Mononuclear cell (primary cell): Measurements from ENCODE around the gene SNX22. TPM values are rescaled to one million over a fixed set of nuclear protein-coding genes. Genes with fewer than 3 reads are reported as not detected.
"Not testable (repeated sequence)": the region's sequence is repeated elsewhere in the genome, so short reads cannot be mapped to it uniquely, and the experiment has no call there.

Source experiments
- H3K27me3 ChIP-seq: 2 replicates; pipeline ENCODE4 v1.6.0; 2011; ENCODE audit warnings: low read length, control low read depth; ENCODE audit not compliant: insufficient read depth
- H3K4me1 ChIP-seq: 2 replicates; pipeline ENCODE4 v1.5.1; 2011; ENCODE audit warnings: mild to moderate bottlenecking, low read length, control low read depth; ENCODE audit not compliant: insufficient read depth
- H3K4me3 ChIP-seq: 2 replicates; pipeline ENCODE4 v1.5.1; 2011; ENCODE audit warnings: mild to moderate bottlenecking, low read length, moderate library complexity
- H3K9me3 ChIP-seq: 2 replicates; pipeline ENCODE4 v1.5.1; 2011; ENCODE audit warnings: low read depth, mild to moderate bottlenecking, control low read depth, low read length
- total RNA-seq: library from RNA; depleted of rRNA; stranded (reverse); fragments of >200 nt; gene quantifications from one replicate; pipeline ENCODE4 v1.2.3, GENCODE V29; 2012

The SNX22 gene
- total RNA-seq = 4.5 TPM

DNA sequence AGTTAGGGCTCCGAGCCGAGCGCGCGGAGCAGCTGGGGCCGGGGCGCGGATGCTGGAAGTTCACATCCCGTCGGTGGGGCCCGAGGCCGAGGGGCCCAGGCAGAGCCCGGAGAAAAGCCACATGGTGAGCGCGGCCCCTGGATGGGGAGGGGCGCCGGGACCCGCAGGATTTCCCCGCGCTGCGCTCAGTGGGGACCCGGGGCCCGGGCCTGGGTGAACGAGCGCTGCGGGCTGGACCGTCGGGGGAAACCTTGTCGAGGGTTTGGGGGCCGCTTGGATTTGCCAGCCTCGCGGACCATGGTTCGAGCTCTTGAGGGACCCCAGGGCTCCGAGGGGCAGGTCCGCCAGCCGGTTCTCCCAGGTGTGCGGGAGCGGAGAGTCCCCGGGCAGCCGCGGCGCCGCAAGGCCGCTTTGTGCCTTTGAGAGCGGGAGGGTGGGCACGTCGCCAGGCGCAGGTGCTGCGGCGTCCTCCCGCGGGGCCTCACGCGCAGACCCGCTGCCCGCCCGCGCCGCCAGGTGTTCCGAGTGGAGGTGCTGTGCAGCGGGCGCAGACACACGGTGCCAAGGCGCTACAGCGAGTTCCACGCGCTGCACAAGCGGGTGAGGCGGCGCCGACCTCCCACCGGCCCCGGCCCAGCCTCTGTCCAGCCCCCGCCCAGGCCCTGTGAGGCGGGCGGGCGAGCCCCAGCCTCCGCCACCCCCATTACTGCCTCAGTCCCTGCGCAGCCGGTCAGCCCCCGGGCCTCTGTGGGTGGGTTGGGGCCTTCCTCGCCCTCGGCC lies at the start of gene SNX22:
SNX22 (plus strand) TSS at position 5 of the 780 bp plus-strand sequence; CDS start at position 50, 45 bp downstream.
- H3K4me3 ChIP-seq = peak within 1 kb of the TSS; percentile 41

DNA sequence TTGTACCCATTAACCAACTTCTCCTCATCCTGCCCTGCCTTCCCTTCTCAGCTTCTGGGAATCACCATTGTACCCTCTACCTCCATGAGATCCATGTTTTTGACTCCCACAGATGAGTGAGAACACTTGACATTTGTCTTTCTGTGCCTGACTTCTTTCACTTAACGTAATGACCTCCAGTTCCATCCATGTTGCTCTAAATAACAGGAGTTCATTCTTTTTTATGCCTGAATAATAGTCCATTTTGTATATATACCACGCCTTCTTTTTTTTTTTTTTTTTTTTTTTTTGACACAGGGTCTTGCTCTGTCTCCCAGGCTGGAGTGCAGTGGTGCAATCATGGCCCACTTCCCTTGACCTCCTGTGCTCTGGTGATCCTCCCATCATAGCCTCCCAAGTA lies 49.0 kb upstream of the SNX22 start:
- Histone ChIP-seq H3K27me3 (no peaks in the 10 kb centered on the region), H3K9me3 (no peaks in the 10 kb centered on the region), H3K4me1 (peaks cover 64% of the 10 kb centered on the region), H3K4me3 (no peak overlapping the region)

More for the DNA sequence above, at the start of gene SNX22:
- H3K27me3 ChIP-seq = peaks cover 18% of the 10 kb centered on the region
- no peaks in the 10 kb centered on the region for H3K9me3 ChIP-seq
- H3K4me1 ChIP-seq = peaks cover 52% of the 10 kb centered on the region

DNA sequence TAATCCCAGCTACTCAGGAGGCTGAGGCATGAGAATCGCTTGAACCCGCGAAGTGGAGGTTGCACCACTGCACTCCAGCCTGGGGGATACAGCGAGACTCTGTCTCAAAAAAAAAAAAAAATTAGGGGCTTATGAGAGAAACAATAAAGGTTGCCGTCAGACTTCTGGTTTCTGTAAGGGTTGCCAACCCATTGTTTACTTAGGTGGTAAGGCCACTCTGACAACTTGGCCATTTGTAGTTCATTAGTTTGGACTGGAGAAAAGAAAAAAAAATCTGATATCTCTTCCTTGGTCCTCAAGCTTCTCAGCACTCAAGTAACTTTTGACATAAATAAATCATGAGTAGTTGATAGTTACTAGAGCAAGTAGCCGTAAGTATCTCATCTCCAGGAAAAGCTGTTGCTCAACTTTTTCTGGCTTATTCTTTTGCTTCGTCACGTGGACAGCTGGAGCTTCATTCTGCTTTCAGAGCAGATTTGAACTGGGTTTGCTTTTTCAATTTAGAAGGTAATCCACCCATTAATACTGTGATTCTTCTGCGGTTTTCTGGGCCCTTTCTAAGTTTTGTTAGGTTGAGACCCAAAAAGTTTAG lies 46.3 kb upstream of the SNX22 start:
- Histone ChIP-seq H3K9me3 (no peaks in the 10 kb centered on the region), H3K4me3 (no peak overlapping the region), H3K4me1 (peaks cover 59% of the 10 kb centered on the region), H3K27me3 (no peaks in the 10 kb centered on the region)

DNA sequence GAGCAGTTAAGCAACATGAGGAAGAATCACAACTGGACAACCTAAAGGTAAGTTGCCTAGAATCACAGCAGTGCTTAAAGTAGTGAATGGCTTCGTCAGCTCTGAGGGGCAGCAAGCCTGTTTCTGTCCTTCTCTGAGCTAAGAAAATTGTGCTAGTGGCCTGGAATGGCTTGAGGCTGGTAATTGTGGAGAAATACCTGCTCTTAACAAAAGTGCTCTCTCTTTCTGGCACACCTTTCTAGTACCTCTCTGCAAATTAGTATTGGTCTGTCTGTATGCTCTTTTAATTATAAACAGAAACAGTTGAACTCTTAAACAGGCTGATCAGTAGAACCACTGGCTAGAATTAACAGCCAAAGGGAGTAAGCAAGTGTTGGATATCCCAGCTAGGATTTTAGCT lies 44.2 kb upstream of the SNX22 start:
- Histone ChIP-seq H3K4me3 (no peak overlapping the region), H3K27me3 (no peaks in the 10 kb centered on the region), H3K9me3 (no peaks in the 10 kb centered on the region), H3K4me1 (peaks cover 69% of the 10 kb centered on the region)

DNA sequence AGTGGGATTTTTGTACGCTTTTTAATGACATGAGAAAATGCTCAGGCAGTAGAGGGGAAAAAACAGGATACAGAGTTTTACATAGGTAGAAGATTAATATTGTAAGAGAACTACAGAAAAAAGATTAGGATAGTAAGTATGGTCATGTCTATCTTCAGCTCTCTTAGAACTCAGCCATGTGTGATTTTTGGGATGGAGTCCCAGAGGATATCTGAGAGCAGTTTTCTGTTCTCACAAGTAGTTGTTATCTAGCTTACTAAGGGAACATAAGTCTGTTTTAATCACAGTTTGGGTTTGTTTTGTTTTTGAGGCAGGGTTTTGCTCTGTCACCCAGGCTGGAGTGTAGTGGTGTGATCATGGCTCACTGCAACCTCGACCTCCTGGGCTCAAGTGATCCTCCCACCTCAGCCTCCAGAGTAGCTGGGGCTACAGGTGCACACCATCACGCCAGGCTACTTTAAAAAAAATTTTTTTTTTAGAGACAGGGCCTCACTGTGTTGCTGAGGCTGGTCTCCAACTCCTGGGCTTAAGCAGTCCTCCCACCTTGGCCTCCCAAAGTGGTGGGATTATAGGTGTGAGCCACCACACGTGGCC lies 41.3 kb upstream of the SNX22 start:
- not testable (repeated sequence) for H3K9me3 ChIP-seq, H3K27me3 ChIP-seq, H3K4me3 ChIP-seq
- H3K4me1 ChIP-seq = peaks cover 76% of the 10 kb centered on the region

DNA sequence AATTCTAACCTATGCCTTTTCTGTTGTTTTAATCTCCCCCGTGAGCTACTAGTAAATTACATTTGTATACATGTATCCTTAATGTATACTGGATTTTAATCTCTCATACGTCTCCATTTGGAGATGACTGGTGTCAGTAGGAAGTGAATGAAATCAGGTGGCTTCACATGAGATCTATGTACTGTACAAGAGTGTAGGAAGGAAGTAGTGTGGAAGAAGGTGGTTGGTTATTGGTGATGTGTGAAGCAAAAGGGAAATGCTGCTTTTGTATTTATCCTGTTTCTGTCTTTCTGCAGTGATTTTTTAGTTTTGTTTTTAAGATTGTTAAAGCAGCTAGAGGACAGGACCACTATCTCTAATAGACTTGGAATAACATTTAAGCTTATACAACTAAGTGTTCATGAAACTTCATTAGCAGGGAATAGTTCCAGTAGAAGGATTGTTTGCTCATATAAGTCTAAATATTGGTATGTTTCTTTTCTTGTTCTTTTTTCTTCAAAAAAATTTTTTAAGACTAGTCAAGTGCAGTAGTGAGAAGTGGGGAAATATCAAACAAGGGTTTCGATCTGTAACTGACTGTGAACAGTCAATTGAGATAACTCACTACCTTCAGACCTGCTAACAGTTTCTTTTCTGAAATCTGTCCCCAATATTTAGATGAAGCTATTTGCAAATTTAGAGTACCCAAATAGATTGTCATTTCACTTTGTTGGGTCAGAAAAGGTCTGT lies 40.4 kb upstream of the SNX22 start:
- H3K27me3 ChIP-seq = no peaks in the 10 kb centered on the region
- H3K4me3 ChIP-seq = no peak overlapping the region
- H3K4me1 ChIP-seq = peaks cover 73% of the 10 kb centered on the region
- H3K9me3 ChIP-seq = no peaks in the 10 kb centered on the region

DNA sequence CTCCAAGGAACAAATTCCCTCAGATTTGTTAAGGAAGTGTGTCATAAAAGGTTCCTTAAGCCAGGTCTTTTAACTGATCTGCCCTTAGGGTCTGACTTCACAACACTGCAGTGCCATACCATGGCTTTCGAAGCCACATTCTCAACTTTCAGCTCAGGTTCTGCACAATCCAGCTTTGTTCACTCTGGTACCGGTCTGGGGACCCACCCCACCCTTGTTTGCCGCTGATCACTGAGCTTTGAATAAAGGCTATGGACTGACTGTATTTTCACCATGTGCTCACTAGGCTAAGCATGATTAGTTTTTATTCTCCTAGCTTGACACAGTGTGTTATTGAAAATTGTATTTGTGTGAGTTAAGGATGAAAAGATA lies 39.9 kb upstream of the SNX22 start:
- Histone ChIP-seq H3K9me3 (no peaks in the 10 kb centered on the region), H3K4me1 (peaks cover 67% of the 10 kb centered on the region), H3K4me3 (no peak overlapping the region), H3K27me3 (no peaks in the 10 kb centered on the region)

DNA sequence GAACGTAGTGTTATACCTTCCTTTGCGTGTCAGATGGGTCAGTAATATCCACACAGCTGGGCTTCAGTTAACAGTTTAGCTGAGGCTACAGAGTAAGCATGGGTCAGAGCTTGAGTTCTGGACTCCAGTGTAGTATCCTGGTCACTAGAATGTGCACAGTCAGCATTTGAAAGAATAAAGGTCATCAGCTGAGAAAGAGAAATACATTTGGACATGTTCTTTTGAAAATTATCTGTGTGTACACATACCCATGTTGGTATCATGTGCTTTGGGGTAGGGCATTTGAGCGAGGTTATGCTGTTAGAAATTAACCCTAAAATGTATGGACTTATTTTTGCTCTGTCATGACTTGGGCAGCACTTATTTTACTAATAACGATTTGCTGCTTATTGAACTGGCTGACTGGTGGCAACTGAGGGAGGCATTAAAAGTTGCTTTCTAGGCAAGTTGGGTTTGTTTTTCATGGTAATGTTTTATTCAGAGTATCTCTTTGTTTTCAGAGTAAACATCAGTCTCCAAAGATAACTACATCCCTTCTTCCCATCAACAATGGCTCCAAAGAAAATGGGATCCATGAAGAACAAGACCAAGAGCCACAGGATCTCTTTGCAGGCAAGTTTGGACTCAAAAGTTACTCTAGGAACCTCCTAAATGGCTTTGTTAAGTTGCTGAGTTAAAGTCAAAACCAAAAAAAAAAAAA lies 39.3 kb upstream of the SNX22 start:
- Histone ChIP-seq H3K4me1 (peaks cover 63% of the 10 kb centered on the region), H3K9me3 (no peaks in the 10 kb centered on the region), H3K4me3 (no peak overlapping the region), H3K27me3 (no peaks in the 10 kb centered on the region)

DNA sequence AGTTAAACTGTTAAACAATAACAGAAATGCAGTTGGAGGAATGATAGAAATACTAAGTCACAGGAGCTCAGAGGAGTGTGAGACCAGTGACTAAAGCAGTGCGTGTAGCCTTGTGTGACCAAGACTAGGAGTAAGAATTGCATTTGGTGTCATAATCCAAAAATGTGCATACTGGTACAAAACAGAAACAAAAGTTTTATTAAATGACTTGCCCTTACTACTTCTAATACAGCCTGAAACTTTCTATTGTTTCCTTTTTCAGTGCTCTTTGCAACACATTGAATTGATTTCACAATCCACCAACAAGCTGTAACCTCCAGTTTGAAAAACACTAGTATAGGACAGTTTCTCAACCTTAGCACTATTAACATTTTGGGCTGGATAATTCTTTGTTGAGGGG lies 38.6 kb upstream of the SNX22 start:
- peaks cover 57% of the 10 kb centered on the region for H3K4me1 ChIP-seq
- H3K9me3 ChIP-seq = no peaks in the 10 kb centered on the region
- no peak overlapping the region for H3K4me3 ChIP-seq
- H3K27me3 ChIP-seq = no peaks in the 10 kb centered on the region

DNA sequence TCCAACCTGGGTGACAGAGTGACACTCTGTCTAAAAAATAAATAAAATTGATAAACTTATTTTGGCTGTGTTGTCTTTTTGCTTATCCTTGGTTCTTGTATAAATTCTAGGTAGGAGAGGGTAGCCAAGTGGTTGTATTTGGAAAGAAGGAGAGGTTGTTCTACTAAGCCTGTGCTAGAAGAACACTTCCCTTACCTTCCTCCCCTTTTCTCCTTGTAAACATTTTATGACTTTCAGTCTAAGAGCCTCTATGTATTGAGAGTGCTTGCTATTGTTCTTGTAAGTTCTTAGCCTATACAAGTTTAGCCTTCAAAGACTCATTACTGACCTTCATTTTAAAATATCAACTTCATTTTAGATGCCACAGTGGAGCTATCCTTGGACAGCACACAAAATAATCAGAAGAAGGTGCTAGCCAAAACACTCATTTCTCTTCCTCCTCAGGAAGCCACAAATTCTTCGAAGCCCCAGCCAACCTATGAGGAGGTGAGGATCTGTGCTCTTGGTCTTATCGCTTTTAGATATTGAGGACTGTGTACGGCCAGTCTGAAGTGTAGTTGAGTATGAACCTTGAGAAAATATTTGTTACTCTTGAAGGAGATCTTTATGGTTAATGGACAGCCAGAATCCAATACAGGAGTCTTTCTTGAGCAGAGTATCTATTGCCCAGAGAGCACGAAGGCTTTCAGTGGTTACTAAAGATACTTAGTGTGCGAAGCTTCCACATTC lies 33.6 kb upstream of the SNX22 start:
- Histone ChIP-seq H3K4me1 (peaks cover 13% of the 10 kb centered on the region), H3K4me3 (no peak overlapping the region), H3K27me3 (no peaks in the 10 kb centered on the region), H3K9me3 (no peaks in the 10 kb centered on the region)

DNA sequence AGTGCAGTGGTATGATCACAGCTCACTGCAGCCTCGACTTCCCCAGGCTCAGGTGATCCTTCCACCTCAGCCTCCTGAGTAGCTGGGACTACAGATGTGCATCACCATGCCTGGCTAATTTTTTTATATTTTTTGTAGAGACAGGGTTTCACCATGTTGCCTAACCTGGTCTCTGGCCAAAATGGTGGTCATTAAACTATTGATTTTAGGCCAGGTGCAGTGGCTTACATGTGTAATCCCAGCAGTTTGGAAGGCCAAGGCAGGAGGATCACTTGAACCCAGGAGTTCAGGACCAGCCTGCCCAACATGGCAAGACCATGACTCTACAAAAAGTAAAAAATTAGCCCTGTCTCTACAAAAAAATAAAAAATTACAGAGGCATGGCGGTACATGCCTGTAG lies 31.2 kb upstream of the SNX22 start:
- H3K9me3 ChIP-seq, H3K4me1 ChIP-seq, H3K27me3 ChIP-seq, H3K4me3 ChIP-seq: not testable (repeated sequence)

DNA sequence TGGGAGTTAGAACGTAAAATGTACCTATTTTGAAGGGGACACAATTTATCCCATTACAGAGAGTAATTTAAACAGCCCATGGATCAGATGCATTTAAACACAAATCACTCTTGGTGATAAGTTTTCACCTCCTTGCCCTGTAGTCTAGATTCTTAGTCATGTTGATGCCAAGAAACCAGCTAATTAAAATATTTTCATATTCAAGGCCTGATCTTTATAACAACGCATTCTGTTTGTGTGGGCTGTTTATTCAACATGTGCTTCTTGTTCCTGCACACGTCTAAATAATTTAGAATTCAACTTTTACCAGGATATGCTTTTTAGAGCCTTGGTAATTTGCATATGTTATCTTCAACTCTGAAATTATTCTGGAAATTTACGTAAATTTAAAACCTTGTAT lies 29.9 kb upstream of the SNX22 start:
- Histone ChIP-seq H3K4me1 (no peaks in the 10 kb centered on the region), H3K4me3 (no peak overlapping the region), H3K9me3 (no peaks in the 10 kb centered on the region), H3K27me3 (no peaks in the 10 kb centered on the region)

DNA sequence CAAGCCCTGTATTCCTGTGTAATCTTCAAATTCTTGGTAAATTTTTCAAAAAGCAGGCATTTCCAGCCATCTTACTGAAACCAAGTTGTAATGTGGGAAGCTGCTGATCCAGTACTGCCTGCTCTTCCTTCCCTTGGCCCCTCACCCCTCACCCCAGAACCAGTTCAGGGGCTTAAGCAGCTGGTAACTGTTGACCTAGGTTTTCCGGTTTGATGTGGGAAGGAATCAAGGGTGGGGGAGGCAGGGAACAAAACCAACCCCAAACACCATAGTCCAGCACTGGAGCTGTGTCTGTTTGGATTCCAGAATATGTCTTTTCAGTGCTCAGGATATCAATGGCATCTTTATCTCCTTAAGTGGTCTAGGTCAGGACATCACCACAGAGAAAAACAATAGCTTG lies 29.1 kb upstream of the SNX22 start:
- H3K27me3 ChIP-seq = no peaks in the 10 kb centered on the region
- no peaks in the 10 kb centered on the region for H3K9me3 ChIP-seq
- H3K4me1 ChIP-seq = no peaks in the 10 kb centered on the region
- no peak overlapping the region for H3K4me3 ChIP-seq

DNA sequence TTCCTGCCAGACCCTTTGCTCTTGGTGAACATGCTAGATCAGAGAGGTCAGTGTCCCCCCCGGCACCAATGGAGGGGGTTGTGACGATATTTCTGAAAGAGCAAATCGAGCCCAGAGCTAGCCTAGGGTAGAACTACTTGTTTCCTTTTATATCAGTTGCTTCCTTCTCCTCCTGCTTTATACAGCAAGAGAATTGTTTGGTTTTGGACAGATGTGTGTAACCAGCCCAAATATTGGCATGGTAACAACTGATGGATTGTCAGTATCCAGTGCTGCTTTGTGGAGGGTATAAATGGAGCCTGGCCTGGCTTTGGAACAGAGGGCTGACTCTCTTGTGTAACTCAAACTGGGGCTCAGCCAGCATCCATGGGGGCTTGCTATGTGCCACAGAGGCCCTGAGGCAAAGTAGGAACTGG lies 28.6 kb upstream of the SNX22 start:
- no peak overlapping the region for H3K4me3 ChIP-seq
- H3K9me3 ChIP-seq = no peaks in the 10 kb centered on the region
- H3K4me1 ChIP-seq = no peaks in the 10 kb centered on the region
- H3K27me3 ChIP-seq = no peaks in the 10 kb centered on the region
